Body of pancreas (tissue), 4 donors: ENCODE data around the gene NUPR1.

Source experiments
- POLR2A ChIP-seq, 3 donors: fragments of 450-650 bp; IDR thresholded peaks; one replicate each; pipeline ENCODE4 v1.6.1; 2016; ENCODE audit warnings: antibody characterized with exemption in 3 of 3, mild to moderate bottlenecking in 2 of 3
- TF ChIP-seq, protein P1 (sequence below), 7 experiments: fragments of 450-650 bp in 4 of 7; fragments of 200-600 bp in 3 of 7; sonication (generic) in 3 of 7; IDR thresholded peaks; one replicate each; pipeline ENCODE4 v1.5.1; 2016 to 2019; ENCODE audit warnings: antibody characterized with exemption in 7 of 7

DNA sequence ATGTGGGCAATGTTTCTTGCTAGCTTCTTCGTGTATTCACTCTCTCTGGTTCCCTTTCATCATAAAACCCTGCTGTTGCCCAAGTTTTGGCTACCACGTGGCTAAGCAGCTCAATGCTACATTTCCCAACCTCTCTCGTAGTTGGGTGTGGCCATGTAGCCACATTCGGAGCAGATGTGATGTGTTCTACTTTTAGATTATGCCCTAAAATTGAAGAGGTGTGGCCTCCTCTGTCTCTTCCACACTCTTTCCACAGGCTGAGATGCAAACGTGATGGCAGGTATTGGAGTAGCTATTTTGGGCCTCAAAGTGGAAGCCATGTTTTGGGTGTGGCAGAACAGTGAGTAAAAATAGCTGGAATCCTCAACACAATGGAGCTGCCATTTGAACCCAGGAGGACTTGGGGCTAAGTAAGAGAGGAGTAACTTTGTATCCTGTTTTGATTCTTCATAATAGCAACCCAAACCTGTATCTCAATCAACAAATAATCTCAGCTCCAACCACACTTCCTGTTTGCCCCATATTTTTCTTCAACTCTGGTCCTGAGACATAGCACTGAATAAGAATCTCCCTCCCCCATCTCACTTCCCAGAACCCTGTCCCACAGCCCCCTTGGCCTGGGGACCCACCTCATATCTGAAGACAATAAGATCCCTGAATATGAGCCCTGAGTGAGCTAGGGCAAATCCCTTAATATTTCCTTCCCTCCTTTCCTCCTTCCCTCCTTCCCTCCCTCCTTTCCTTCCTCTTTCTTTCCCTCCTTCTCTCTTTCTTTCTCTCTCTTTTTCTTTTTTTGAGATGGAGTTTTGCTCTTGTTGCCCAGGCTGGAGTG, 4.0 kb downstream of the NUPR1 start:
- TF ChIP-seq, protein P1, sequence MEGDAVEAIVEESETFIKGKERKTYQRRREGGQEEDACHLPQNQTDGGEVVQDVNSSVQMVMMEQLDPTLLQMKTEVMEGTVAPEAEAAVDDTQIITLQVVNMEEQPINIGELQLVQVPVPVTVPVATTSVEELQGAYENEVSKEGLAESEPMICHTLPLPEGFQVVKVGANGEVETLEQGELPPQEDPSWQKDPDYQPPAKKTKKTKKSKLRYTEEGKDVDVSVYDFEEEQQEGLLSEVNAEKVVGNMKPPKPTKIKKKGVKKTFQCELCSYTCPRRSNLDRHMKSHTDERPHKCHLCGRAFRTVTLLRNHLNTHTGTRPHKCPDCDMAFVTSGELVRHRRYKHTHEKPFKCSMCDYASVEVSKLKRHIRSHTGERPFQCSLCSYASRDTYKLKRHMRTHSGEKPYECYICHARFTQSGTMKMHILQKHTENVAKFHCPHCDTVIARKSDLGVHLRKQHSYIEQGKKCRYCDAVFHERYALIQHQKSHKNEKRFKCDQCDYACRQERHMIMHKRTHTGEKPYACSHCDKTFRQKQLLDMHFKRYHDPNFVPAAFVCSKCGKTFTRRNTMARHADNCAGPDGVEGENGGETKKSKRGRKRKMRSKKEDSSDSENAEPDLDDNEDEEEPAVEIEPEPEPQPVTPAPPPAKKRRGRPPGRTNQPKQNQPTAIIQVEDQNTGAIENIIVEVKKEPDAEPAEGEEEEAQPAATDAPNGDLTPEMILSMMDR (IDR thresholded peaks at IDR 0.05), result no peak
- TF ChIP-seq POLR2A (IDR thresholded peaks at IDR 0.05), result peak in 1 of 3 donors; percentile 38
